ENCODE data around the gene CHGA. TPM values are rescaled to one million over a fixed set of nuclear protein-coding genes. Genes with fewer than 3 reads are reported as not detected.

Gene CHGA
- total and polyA plus RNA-seq, 10 donors, result 0.09 to 0.20 TPM; not detected in 8

DNA sequence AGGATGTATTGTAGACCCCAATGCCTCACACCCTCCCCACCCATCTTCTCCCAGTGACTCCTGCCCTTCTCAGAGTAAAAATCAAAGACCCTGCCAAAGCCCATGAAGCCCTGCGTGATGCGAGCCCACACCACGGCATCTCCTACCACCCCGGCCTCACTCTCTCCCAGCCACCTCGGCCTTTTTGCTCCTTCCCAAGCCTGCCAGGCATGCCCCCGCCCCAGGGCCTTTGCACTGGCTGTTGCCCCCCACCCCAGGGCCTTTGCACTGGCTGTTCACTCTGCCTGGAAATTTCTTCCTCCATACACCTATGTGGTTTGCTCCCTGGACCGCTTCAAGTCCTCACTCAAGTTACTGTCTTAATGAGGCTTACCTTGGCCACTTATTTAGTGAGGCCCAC is 5.0 kb upstream of the CHGA start:
- peaks cover 0 to 58% (median 9%) of the 10 kb centered on the region in 7 donors for H3K27me3 ChIP-seq (replicated peaks in 1 of 7)
- intact Hi-C loops (cut with DNase I; ENCODE audit: low total_unique reads), result no loop called here
- no peak overlapping the region for H3K4me3 ChIP-seq
- 78 to 83% (median 80%) methylated on average over 7 of the region's 7 CpGs for WGBS, 5 donors
- peaks cover 0 to 4% (median under 1%) of the 10 kb centered on the region in 6 donors for H3K4me1 ChIP-seq
- H3K27ac ChIP-seq, result no peak overlapping the region
- H3K9me3 ChIP-seq, result peaks cover 0 to 2% (median 0%) of the 10 kb centered on the region in 8 donors
- TF ChIP-seq, protein P1, sequence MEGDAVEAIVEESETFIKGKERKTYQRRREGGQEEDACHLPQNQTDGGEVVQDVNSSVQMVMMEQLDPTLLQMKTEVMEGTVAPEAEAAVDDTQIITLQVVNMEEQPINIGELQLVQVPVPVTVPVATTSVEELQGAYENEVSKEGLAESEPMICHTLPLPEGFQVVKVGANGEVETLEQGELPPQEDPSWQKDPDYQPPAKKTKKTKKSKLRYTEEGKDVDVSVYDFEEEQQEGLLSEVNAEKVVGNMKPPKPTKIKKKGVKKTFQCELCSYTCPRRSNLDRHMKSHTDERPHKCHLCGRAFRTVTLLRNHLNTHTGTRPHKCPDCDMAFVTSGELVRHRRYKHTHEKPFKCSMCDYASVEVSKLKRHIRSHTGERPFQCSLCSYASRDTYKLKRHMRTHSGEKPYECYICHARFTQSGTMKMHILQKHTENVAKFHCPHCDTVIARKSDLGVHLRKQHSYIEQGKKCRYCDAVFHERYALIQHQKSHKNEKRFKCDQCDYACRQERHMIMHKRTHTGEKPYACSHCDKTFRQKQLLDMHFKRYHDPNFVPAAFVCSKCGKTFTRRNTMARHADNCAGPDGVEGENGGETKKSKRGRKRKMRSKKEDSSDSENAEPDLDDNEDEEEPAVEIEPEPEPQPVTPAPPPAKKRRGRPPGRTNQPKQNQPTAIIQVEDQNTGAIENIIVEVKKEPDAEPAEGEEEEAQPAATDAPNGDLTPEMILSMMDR (IDR thresholded peaks at IDR 0.05 in 8 of 11, conservative IDR thresholded peaks at IDR 0.05 in 3 of 11), result no peak
- TF ChIP-seq POLR2AphosphoS5 (IDR thresholded peaks at IDR 0.05) (no peak), POLR2A (IDR thresholded peaks at IDR 0.05) (no peak)
- DNase-seq, result no peak
- H3K36me3 ChIP-seq, result no peaks in the 10 kb centered on the region

DNA sequence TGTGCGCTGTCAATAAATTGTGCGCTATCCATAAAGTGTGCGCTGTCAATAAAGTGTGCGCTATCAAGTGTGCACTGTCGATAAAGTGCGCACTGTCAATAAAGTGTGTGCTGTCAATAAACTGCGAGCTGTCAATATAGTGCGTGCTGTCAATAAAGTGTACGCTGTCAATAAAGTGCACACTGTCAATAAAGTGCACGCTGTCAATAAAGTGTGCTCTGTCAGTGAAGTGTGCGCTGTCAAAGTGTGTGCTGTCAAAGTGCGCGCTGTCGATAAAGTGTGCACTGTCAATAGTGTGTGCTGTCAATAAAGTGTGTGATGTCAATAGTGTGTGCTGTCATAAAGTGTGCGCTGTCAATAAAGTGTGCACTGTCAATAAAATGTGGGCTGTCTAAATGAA is 2.9 kb upstream of the CHGA start:
- 91 to 97% (median 96%) methylated on average over 15 of the region's 15 CpGs for WGBS, 5 donors
- peaks cover 0 to 63% (median 19%) of the 10 kb centered on the region in 7 donors for H3K27me3 ChIP-seq (replicated peaks in 1 of 7)
- TF ChIP-seq, protein P1 (IDR thresholded peaks at IDR 0.05 in 8 of 11, conservative IDR thresholded peaks at IDR 0.05 in 3 of 11), result no peak
- TF ChIP-seq POLR2AphosphoS5 (IDR thresholded peaks at IDR 0.05), result no peak
- H3K27ac ChIP-seq, result no peak overlapping the region
- H3K9me3 ChIP-seq, result no peaks in the 10 kb centered on the region
- no peak overlapping the region for H3K4me3 ChIP-seq
- H3K4me1 ChIP-seq, result peaks cover 0 to 16% (median 5%) of the 10 kb centered on the region in 6 donors
- DNase-seq, result no peak
- intact Hi-C loops (cut with DNase I; ENCODE audit: low total_unique reads), result no loop called here
- no peaks in the 10 kb centered on the region for H3K36me3 ChIP-seq

GRCh38 chr14:92922155-92922735 is 705 bp upstream of the CHGA start:
- Histone ChIP-seq H3K36me3 (no peaks in the 10 kb centered on the region), H3K27ac (no peak overlapping the region), H3K9me3 (no peaks in the 10 kb centered on the region), H3K4me1 (peaks cover 0 to 16% (median 5%) of the 10 kb centered on the region in 6 donors), H3K27me3 (replicated peaks in 1 of 7) (peaks cover 0 to 74% (median 19%) of the 10 kb centered on the region in 7 donors), H3K4me3 (no peak overlapping the region)
- intact Hi-C loops (cut with DNase I; ENCODE audit: low total_unique reads), result no loop called here
- no peak for DNase-seq
- TF ChIP-seq POLR2A (IDR thresholded peaks at IDR 0.05) (no peak), POLR2AphosphoS5 (IDR thresholded peaks at IDR 0.05) (no peak)
- TF ChIP-seq, protein P1 (IDR thresholded peaks at IDR 0.05 in 8 of 11, conservative IDR thresholded peaks at IDR 0.05 in 3 of 11), result no peak
- 49 to 60% (median 52%) methylated on average over 4 of the region's 4 CpGs for WGBS, 5 donors

DNA sequence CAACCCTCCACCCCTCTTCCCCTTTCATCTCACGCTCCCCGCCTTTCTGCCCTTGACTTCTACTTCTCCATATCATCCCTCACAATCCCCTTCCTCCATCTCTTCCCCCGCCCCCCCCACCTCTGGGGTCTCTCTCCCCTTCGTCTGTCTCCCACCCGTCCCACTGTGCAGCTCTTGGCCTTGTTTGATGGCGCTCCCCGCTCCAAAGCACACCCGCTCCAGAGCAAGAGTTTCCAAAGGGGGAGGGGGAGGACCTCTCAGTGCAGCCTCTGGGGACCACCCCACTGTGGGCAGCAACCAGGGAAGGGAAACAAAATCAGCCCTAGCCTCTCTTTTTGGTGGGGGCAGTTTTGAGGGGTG is 774 bp downstream of the CHGA start:
- Histone ChIP-seq H3K4me3 (no peak overlapping the region), H3K27ac (no peak overlapping the region), H3K27me3 (replicated peaks in 1 of 7) (peaks cover 0 to 62% (median 19%) of the 10 kb centered on the region in 7 donors), H3K36me3 (no peaks in the 10 kb centered on the region), H3K4me1 (peaks cover 0 to 25% (median 5%) of the 10 kb centered on the region in 6 donors), H3K9me3 (no peaks in the 10 kb centered on the region)
- no peak for DNase-seq
- intact Hi-C loops (cut with DNase I; ENCODE audit: low total_unique reads), result no loop called here
- no peak for TF ChIP-seq POLR2A (IDR thresholded peaks at IDR 0.05)
- no peak for TF ChIP-seq POLR2AphosphoS5 (IDR thresholded peaks at IDR 0.05)
- TF ChIP-seq, protein P1 (IDR thresholded peaks at IDR 0.05 in 8 of 11, conservative IDR thresholded peaks at IDR 0.05 in 3 of 11), result no peak
- 38 to 54% (median 43%) methylated on average over 8 of the region's 8 CpGs for WGBS, 5 donors
